Islet precursor cell (in vitro differentiated cells): ENCODE data around the gene BMP6.
A peak's percentile ranks its signal among the peaks of the same experiment; 100 is the strongest.

Source experiments
- DNase-seq: peaks from one replicate; pipeline ENCODE4 v3.0.0-alpha.2; 2018

Gene BMP6

DNA sequence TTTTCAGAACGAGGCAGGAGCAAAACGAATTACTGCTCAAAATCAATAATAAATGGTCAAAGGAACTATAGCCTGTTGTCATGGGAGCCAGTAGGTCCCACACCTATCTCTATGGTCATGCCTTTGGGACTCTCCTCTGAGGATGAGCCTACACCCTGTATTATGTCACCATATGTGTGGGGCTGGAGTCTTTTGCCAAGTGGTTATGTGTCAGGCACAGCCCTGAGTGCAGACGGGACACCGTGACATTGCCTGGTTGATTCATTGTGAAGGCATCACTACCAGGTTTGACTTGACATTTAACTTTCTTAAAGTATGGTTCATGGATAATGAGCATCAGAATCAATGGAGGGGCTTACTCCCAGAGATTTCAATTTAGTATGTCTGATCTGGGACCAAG lies 23.6 kb downstream of the BMP6 start:
- no peak for DNase-seq

DNA sequence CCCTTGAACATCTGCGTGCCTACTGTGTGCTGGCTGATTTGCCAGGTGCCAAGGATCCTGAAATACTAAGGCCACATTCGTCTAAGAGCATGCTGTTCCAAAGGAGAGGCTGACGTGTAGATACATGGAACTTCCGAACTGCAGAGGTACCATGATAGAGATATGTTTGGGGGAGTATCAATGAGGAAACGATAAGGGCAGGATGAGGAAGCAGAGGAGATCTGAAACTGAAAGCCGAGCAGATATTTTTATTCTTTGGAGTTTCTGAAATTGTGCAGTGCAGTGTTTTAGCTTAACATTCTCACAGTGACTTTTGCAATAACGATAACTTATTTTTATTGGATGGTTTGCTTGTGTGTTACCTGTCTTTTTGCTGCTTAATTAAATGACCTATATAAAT lies 24.3 kb downstream of the BMP6 start:
- peak; percentile 29 for DNase-seq

DNA sequence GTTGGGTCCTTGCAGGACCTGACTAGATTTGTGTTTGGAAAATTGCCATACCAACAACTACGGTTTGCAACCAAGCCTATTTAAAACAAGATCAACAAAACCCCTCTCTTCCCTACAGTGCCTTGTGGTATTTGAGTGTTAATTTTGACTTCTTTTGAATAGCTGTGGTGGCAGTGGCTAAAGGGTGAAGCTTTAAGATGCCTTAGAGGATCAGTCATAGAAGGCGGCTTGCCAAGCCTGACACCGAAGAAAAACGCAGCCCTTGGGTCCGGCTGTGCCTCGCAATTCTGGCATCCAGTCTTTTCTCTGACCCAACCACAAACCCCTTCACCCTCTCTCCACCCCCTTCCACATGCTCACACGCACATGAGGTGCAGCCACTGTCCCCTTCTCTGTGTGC lies 32.6 kb downstream of the BMP6 start:
- DNase-seq, result no peak

DNA sequence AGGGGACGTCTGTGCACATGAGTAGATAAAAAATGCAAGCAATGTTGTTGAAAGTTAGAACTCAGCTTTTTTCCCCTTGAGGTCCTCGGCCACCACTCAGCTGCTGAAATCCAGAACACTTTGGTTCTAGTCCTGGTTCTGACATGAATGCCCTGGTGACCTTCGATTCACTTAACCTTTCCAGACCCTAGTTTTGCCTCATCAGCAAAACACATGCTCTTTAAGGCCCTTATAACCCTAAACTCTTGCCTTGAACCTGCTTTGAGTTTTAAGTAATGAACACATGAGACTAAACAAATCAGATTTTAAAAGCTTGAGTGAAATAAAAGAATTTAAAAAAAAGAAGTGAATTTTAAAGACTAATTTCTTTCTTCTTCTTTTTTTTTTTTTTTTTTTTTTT lies 33.4 kb downstream of the BMP6 start:
- no peak for DNase-seq

DNA sequence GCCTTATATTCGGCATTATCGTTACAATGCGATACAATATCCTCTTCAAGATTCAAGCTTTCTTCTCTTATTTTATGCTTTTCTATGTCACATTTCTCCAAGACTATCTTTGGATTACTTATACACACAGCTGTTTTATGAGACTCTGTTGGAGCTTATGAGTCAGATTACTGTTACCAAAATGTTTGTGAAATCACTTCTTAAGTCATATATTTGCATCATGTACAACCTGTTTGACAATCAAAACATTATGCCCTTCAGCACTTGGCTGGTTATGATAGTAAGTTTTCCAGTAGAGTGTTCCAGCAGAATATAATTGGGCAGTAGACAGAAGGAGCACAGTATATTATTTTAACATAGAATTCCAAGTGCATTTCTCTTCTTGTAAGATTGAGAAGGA lies 35.2 kb downstream of the BMP6 start:
- no peak for DNase-seq

DNA sequence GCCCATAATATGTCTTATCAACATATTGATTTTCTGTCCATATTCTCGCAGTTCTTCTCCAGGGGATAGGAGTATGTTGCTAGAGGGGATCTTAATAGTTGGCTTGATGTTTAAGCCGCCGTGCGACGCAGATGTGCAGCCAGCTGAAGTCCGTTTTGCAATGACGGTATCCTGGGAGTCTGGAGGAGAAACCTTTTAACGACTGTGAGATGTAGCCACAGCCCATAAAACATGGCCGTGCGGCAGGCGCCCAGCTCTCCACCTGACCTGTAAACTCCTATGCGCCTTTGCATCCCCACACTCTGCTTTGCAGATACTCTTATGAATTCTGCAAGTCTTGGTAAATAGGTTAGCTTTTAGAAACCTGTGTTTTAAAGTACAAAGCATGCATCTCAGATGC lies 36.9 kb downstream of the BMP6 start:
- no peak for DNase-seq

DNA sequence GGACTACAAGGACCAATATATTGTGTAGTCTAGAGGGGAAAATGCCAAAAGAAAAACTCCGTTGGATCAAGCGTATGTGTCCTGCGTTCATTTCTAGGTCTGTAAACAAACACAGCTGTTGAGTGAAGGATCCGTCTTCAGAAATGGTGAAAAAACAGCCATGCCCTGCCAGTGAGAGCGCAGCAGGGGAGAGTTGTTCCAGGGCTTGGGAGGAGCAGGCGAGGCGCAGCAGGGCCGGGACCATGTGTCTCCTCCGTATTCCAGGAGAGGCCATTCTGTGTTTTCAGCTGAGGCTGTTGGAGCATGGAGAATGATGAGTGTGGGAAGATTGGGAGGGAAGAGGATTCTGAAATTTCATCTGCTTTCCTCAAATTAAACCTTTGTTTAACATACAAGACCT lies 38.0 kb downstream of the BMP6 start:
- DNase-seq, result peak; percentile 34

DNA sequence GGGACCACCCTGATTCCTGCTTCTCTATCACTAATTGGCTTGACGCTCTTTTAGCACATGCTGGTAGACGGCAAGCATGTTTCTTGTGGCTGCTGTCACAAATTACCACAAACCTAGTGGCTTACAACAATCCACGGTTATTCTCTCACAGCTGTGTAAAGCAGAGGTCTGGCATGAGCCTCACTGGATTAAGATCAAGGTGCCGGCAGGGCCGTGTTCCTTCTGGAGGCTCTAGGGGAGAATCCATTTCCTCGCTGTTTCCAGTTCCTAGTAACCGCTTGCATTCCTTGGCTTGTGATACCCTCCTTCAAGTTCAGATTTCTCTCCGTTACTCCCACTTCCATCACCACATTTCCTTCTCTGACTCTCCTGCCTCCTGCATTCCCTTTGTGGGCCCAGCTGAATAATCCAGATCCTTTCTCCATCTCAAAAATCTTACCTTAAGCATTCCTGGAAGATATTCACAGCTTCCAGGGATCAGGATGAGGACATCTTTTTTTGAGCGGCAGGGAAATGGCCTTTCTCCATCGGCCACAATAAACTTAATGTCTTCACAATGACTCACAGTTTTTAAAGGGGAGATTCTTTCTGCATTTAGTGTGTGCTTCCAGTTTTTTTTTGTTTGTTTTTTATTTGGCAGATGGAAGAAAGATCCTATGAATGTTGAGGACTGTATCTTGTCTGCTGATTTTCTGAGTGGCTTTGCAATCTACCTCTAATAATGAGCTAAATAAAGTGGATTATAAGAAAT lies 39.9 kb downstream of the BMP6 start:
- peak; percentile 40 for DNase-seq

DNA sequence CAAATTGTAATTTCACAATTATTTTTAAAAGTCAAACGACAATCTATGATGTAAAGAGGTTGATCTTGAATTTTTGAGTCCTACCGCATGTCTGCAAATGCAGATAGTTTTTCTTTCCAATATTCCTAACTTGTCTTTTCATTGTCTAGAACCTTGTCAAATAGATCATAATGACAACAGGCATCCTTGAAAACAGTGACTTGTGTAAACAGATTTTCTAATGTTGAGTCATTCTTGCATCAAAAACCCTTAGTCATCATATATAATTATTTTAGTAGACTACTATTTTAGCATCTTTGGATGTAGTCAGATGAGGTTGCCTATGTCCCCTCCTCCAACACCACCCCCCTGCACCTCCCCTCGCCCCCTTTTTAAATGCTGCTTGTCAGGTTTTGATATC lies 43.8 kb downstream of the BMP6 start:
- no peak for DNase-seq

DNA sequence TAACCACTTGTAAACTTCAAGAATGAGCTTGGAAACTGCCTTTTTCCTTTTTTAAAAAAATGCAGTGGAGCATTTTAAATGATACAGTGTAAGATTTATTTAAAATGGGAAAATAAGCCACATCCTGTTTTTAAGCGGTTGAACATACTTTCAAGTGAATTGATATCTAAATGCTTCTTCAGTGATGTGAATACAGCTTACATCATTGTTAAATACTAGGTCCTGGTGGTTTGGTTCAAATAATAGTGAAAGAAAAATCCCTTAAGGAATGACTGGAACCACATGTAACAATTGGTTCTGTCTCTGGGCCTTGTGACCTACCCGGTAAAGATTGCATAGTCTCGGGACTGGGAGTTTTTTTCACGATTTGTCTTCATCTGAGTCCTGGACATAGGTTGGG lies 44.2 kb downstream of the BMP6 start:
- DNase-seq, result no peak

DNA sequence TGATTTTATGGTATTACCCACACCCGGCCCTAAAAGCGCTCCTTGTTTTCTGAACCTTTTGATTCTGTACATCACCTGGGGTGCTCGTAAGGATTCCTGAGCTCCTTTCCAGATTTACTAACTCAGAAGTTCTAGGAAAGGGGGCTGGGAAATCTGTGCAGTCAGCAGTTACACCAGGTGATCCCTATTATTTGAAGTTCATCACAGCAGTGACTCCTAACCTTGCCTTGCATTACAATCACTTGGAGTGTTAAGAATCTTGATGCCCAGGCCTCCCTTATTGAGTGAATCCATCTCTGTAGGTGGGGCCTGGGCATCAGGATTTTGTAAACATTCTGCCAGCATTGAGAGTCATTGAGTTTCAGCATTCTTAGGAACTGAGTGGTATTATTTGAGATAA lies 44.7 kb downstream of the BMP6 start:
- no peak for DNase-seq

DNA sequence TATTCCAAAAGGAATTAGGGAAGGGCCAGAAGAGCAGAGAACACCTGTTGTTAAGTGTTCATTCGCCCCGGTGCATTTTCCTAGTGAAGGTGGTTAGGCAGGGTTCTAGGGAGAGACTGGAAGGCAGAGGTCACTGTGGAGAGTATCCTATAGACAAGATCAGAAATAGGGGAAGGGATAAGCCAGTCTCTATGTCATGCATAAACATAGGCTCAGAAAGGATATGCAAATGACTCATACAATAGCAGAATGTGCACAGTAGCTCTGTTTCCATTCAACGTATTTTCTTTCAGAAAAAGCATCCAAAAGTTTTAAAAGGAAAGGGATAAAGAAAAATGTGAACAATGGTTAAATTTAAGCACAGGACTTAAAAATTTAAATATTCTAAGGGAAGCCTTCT lies 47.4 kb downstream of the BMP6 start:
- no peak for DNase-seq

DNA sequence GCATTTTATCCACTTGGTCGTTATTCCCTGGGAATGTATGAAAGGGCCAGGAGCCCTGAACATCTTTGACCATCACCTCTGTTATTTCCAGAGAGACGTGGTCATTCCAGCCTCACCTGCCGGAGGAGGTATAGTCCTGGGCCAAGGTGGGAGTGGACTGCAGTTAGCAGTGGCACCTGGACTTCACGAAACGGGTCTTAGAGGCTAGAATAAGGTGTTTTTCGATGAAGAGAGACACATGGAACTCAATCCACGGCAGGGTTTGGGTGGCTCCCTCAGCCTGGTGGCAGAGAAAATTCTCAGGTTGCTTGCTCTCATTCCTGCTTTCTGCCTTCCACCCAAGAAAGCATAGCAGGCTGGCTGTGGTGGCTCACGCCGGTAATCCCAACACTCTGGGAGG lies 48.0 kb downstream of the BMP6 start:
- DNase-seq, result peak; percentile 37

DNA sequence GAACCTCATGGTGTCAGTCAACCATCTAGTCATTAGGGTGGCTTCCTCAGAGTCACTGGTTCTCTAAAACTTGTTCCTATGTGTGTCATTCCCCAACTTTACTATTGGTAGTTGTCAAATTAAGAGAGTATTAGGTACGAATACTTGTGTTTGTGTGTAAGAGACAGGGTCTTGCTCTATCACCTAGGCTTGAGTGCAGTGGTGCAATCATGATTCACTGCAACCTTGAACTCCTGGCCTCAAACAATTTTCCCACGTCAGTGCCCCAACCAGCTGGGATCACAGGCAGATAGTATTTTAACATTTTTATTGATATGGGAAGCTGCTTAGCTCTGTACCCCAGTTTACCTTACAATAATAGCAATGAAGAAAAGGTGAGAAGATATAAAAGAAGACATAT lies 50.6 kb downstream of the BMP6 start:
- no peak for DNase-seq

DNA sequence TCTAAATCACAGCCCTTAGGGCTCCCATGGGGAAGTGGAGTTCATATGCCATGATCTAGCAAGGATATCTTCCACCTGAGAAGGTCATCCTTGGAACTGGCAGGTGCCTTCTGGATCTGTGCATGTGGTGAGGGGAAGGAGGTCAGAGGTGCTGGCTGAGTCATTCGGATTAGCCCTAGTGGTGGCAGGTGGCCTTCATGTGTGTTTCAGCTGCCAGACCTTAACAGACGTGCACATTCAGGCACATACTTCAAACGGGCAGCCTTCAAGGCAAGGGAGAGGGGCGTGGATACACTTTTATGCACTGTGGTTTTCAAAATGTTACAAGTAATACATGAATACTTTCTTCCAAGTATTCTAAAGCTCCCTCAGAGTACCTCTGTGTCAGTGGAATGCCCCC lies 51.2 kb downstream of the BMP6 start:
- DNase-seq, result no peak

DNA sequence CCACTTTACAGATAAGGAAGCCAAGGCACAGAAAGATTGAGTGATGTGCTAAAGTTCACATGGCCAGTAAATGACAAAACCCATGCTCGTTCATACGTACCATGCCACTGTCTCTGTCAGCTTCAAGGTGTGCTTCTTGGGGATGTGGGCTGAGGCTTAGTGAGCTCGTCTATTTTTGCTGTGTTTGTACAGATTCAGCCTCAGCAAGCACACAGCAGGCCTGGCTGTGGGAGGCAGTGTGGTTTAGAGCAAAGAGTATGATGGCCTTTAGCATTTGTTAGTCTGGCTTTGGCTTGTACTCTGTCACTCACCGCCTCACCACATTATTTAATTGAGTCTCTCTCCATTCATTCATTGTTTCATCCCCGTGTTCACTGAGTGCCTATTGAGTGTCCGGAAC lies 55.3 kb downstream of the BMP6 start:
- DNase-seq, result no peak

DNA sequence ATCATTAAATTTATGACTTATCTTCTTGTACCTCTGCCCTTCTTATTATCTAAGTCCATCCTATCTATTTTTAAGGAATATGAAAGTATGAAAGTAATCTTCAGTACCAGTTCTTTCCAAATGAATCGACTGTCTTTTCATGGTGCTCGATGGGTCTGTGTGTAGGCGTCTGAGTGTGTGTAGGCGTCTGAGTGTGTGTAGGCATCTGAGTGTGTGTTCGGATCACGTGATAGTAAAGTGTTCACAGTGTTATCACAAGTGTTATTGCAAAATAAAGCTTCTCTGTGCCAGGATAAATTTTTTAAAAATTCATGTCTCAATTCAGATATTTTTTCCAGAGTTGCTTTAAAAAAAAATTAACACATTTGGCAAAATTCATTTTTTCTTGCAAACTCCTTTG lies 58.3 kb downstream of the BMP6 start:
- no peak for DNase-seq

DNA sequence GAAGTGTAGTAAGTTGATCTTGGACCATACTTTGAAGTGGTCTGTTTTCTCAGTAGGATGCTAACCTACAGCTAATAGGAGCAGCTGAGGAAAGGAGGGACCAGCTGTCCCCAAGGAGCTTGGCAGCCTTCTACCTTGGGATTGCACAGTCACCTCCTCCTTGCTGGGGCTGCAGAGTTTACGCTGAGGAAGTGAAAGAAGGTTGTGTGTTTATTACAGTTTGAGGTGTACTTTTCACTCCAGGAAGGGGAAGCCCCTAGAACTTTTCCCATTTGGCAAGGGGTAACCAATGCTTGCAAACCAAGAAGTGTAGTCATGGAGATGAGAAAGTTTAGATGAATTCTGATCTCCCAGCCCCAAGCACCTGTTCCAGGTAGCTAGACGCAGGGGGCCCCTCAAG lies 58.8 kb downstream of the BMP6 start:
- DNase-seq, result no peak

DNA sequence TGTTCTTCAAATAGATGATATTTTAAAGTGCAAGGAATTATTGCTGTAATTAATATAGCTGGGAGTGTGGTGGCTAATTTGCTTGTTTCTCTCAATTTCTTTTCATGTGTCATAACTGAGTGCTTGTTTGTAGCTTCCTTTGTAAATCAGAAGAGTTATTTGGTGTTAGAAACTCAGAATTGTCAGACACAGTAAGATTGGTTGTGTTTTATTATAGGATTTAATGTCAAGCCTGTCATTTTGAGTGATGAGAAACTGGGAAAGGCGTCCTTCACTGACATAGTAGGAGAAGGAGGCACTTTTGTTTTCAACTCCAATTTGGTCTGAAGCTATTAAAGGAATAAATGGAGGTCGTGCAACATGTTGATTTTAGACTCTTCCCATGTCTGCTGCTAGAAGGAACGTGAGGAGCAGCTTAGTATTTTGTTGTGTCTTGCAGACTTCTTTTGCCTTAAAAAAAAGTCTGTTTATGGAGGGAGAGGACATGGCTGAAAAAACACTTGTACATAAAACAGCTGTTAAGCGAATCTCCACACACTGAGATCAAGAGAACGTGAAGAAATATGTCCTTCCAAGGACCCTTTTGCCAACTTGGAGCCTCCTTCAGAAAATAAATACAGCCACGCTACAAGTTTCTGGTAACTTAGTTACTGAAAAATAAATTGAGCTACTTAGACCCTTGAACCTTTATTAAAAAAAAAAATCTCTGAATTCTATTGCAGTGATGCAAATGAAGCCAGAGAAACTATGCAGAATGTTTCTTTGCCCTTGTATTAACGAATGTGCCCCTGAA lies 59.5 kb downstream of the BMP6 start:
- DNase-seq, result no peak

DNA sequence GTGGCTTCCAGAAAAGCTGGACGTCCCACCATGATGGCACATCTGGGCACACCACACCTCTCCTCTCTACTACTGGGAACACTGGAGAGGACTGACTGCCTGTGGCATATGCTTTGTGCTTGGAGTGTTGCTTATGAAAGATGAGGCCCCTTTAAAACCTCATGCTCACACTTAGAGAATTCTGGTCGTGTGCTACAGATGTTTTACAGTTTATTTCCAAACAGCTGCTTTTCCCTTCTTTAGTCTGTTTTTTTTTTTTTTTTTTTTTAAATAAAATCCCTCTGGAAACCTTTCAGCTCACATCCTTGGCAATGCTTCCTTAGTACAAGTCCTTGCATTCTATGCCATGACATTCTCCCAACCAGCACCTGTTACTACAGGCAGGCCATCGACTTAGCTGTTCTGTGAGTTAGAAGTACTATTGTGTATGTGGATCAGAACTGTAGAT lies 60.3 kb downstream of the BMP6 start:
- DNase-seq, result no peak

DNA sequence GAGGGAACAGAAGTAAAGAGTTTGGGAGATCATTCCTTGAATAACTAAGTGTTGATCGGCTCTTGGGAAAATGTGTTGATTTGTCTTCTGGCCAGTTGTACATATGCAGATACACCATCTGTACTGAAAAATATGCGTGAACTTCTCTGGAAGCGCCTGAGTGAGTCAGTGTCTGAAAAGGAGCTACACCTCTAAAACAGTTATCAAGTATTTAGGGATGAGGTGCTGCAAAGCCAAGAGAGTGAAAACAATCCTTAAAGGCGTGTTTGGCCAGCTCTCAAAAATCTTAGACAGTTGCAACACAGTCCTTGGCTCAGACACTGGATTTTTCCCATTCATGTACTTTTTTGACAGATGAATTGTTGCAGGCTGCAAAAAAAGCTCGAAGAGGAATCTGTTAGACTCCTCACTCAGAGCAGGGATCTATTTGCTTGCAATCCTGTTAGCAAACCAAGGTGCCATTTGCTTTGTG lies 61.3 kb downstream of the BMP6 start:
- DNase-seq, result no peak

DNA sequence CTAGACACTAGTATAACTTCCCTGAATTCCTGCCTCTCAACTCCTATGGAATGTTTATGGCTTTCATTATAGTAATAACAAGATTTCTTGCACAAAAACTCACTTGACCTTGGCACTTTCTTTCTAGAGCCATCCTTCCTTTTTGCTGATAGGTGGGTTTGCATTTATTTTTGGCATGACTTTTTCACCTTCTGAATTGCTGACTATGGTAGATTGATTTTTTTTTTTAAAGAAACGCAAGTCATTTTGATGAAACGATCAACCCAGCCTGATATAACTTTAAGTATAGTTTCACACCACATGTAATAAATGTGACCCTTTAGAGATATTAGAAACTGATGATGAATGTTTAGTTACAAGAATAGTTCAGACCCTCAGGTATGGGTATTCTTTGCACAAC lies 61.8 kb downstream of the BMP6 start:
- DNase-seq, result no peak

DNA sequence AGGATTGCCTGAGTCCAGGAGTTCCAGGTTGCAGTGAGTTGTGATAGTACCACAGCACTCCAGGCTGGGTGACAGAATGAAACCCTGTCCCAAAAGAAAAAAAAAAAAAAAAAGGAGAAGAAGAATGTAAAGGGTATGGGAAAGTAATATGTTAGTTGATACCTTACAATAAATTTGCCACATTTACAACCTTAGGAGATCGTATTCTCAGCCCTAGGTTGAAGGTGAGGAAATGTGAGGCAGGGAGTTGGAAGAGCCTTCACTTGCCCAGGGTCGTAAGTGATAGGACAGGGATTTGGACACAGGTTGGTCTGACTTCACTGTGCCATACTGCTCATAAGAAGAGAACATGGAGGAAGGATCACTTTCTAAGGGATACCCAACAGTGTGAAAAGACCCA lies 68.6 kb downstream of the BMP6 start:
- no peak for DNase-seq

DNA sequence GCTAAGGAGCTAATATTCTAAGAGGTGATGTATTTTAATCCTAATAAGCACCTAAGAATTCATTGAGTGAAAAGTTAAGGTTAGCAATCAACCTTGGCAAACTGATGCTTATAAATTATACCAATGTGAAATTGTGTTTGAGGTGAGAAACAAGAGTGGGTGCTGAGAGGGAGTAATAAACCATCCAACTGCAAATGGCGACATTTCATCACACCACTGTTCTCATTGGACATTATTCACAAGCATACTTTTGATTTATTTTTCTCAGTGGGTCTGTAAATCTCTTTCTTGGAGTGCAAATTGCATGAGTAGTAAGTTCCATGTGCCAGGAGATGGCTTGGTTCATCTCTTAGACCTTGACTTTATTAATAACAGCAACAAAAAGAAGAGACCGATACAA lies 71.5 kb downstream of the BMP6 start:
- no peak for DNase-seq

DNA sequence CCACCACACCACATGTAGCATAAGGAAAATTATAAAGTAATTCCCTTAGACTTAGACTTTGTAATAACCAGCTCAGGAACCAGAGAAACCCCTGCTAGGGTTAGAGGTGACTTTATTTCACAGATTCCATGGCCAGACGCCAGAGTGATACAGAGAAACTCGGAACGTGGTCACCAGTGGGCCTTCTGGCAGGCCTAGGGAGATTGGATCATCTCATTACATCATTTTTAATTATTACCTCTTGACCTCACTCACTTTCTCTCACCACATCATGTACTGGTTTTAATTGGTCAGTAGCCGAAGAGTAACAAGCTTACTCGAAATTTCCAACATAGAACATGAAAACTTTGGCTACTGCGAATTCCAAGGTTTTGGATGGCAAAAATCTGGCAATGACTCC lies 72.9 kb downstream of the BMP6 start:
- DNase-seq, result no peak
